Colonic mucosa (tissue), 4 donors: ENCODE measurements around the gene ZBTB17. TPM values are rescaled to one million over a fixed set of nuclear protein-coding genes. Genes with fewer than 3 reads are reported as not detected.

Experiments
- DNase-seq: peaks from one replicate; pipeline ENCODE4 v3.0.0-alpha.2; 2020
- H3K27ac ChIP-seq: fragments of 200-600 bp; one replicate; pipeline ENCODE4 v1.8.0; 2021
- H3K27me3 ChIP-seq: fragments of 200-600 bp; one replicate; pipeline ENCODE4 v1.8.0; 2021
- H3K36me3 ChIP-seq: fragments of 200-600 bp; one replicate; pipeline ENCODE4 v1.8.0; 2021
- H3K4me1 ChIP-seq: fragments of 200-600 bp; one replicate; pipeline ENCODE4 v1.8.0; 2021; ENCODE audit warnings: mild to moderate bottlenecking
- H3K4me3 ChIP-seq: fragments of 200-600 bp; one replicate; pipeline ENCODE4 v1.8.0; 2021
- H3K9ac ChIP-seq, 2 donors: one replicate each; pipeline ENCODE4 v1.7.0; 2013; ENCODE audit warnings: control low read depth in 2 of 2, low read depth in 2 of 2, low read length in 2 of 2
- H3K9me3 ChIP-seq: fragments of 200-600 bp; one replicate; pipeline ENCODE4 v1.8.0; 2021
- intact Hi-C: fragments of 100-400 bp; cut with DNase I; formaldehyde crosslinking; loops from one replicate; pipeline ENCODE4 v1.14.1; 2022
- total RNA-seq, 2 donors: library from RNA; stranded (reverse); fragmentation: NEBNext Ultra II Directional in 1 of 2; extraction: Animal tissue kit (Norgen Biotek cat#: 25700) in 1 of 2; gene quantifications; one replicate each; pipeline ENCODE4 v1.2.1, GENCODE V29; 2021
- TF ChIP-seq, protein P1 (sequence below): fragments of 200-600 bp; IDR thresholded peaks from one replicate; pipeline ENCODE4 v1.8.0; 2022; ENCODE audit warnings: antibody characterized with exemption, mild to moderate bottlenecking
- donor health status: healthy.
- donor health status: DM: no; HTN: no; CAD: no.
- donor health status: DM: no; HTN: no; CAD: no.

The ZBTB17 gene
- total RNA-seq, 2 donors from 2014 or later, result 24.9 to 36.3 TPM

DNA sequence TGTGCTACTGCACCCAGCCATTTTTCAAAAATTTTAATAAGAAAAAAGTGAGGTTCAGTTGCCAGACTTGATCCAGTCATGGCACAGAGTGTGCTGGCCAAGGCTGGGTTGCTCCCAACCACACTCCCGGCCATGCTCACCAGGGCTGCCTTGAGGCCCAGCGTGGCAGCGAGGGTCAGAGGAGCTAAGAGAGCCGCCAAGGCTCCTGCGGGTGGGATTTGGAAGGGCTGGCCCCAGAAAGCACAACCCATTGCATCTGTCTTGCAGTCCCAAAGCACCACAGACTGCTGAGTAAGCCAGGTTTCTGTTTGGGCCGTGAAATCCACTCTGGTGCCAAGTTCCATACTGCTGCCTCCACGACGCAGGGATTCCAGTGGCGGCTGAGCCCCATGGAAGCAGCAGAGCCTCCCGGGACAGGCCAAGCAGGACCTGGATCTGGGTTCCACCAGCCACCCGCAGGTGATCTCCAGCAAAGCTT, 22.6 kb downstream of the ZBTB17 start:
- Histone ChIP-seq H3K4me1 (peaks cover 7% of the 10 kb centered on the region), H3K27me3 (no peaks in the 10 kb centered on the region), H3K36me3 (no peaks in the 10 kb centered on the region), H3K4me3 (no peak overlapping the region), H3K9me3 (no peaks in the 10 kb centered on the region), H3K27ac (no peak overlapping the region), H3K9ac (no peak overlapping the region)
- intact Hi-C loops, result no loop called here
- DNase-seq, result no peak
- TF ChIP-seq, protein P1, sequence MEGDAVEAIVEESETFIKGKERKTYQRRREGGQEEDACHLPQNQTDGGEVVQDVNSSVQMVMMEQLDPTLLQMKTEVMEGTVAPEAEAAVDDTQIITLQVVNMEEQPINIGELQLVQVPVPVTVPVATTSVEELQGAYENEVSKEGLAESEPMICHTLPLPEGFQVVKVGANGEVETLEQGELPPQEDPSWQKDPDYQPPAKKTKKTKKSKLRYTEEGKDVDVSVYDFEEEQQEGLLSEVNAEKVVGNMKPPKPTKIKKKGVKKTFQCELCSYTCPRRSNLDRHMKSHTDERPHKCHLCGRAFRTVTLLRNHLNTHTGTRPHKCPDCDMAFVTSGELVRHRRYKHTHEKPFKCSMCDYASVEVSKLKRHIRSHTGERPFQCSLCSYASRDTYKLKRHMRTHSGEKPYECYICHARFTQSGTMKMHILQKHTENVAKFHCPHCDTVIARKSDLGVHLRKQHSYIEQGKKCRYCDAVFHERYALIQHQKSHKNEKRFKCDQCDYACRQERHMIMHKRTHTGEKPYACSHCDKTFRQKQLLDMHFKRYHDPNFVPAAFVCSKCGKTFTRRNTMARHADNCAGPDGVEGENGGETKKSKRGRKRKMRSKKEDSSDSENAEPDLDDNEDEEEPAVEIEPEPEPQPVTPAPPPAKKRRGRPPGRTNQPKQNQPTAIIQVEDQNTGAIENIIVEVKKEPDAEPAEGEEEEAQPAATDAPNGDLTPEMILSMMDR, result no peak

DNA sequence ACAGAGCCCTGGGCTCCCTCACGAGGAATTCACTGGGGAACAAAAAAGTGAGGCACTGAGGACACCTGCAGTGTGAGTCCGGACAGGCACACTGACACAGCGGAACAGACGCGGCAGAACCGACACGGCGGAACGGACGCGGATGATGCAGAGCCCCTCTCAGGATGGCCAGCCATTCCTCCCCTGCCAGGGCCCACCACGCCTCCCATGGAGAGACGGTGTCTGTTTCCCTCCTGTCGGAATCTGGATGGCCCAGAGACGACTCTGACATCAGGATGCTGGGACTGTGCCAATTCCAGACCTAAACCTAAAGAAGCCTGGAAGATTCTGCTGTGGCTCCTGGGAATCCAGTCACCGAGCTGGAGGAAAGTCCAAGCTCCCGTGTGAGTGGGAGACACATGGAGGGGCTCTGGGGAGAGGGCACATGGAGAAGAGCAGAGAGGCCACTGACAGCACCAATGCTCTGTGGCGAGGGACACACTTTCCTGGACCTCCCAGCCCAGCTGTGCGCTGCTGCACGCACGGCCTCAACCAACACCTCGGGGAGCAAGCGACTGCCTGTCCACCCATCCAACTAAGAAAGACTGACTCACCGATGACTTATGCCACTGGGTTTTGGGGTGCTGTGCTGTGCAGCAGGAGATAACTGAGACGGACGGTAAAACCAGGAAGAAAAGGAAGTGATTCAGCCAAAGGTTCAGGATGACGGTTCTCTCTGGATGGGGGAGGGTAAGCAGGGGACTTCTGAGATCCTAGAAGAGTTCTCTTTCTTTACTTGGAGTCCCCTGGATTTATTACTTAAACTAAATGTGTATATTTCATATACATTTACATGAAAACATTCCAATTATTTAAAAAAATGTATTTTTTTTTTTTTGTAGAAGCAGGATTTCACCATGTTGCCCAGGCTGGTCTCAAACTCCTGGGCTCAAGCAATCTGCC, 23.3 kb downstream of the ZBTB17 start:
- no peak for DNase-seq
- Histone ChIP-seq H3K9me3 (no peaks in the 10 kb centered on the region), H3K9ac (no peak overlapping the region), H3K4me3 (no peak overlapping the region), H3K27ac (no peak overlapping the region), H3K27me3 (no peaks in the 10 kb centered on the region), H3K4me1 (peaks cover 7% of the 10 kb centered on the region), H3K36me3 (no peaks in the 10 kb centered on the region)
- intact Hi-C loops, result no loop called here
- TF ChIP-seq, protein P1, result no peak

DNA sequence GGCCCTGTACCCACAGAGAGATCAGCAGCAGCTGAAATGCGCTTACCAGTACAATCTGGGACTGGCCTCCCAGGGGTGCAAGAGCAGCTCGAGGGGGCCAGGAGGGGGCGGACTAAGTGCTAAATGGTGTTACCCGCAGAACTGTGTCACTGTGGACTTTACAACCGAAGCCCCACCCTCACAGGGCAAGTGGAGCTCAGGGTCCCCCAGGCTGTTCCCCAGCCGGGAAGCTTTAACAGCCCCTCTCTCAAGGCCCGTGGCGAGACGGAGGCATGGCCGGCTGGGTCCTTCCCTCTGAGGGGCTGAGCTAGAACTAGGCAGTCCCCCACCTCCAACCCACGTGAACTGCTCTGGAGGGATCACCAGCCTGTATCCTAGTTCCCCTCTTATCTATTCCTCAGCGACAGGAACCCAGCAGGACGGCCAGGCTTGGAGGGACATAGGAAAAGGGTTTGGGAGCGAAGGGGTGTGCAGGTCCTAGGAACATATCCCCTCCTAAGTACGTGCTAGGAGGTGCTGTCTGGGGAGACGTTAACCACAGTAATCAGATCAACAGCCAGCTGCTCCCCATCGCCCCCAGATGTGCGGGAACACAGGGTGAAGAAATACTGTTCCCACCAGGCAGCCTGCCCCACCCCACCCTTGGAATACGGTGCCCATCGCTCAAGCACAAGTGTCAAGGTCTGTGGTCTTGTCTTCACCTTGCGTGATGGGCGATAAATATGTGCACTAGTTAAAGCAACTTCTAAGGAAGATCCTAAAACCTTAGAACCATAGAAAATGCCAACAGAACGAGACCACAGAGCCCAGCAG, 24.4 kb downstream of the ZBTB17 start:
- Histone ChIP-seq H3K27ac (no peak overlapping the region), H3K27me3 (no peaks in the 10 kb centered on the region), H3K4me3 (no peak overlapping the region), H3K4me1 (peaks cover 7% of the 10 kb centered on the region), H3K36me3 (no peaks in the 10 kb centered on the region), H3K9me3 (no peaks in the 10 kb centered on the region), H3K9ac (no peak overlapping the region)
- no peak for DNase-seq
- intact Hi-C loops, result no loop called here
- TF ChIP-seq, protein P1, result no peak

DNA sequence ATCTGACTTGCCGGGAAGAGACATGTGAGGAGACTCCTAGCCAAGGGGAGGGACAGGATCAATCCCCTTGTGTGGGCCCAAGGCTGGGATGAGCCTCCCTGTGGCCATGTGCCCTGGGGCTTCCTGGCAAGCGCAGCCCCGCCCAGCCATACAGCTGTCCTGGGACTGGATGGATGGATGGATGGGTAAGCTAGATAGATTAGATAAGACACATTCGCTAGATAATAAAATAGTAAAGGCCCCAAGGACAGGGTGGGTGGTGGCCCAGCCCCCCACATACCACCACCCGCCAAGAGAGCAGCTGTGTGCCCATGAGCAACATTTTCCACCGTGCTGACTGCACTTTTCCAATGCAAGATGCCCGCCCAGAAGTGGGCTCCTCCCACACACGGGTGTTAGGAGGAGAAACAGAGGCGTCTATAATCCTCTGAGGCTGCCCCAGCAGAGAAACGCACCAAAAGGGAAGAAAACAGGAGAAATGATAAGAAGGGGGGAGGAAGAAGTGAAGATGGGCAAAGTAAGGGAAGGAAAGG, 25.1 kb downstream of the ZBTB17 start:
- intact Hi-C loops, result no loop called here
- TF ChIP-seq, protein P1, result no peak
- Histone ChIP-seq H3K4me1 (peaks cover 7% of the 10 kb centered on the region), H3K27ac (peak overlapping the region; percentile 69), H3K4me3 (no peak overlapping the region), H3K9me3 (no peaks in the 10 kb centered on the region), H3K36me3 (no peaks in the 10 kb centered on the region), H3K9ac (no peak overlapping the region), H3K27me3 (no peaks in the 10 kb centered on the region)
- no peak for DNase-seq

DNA sequence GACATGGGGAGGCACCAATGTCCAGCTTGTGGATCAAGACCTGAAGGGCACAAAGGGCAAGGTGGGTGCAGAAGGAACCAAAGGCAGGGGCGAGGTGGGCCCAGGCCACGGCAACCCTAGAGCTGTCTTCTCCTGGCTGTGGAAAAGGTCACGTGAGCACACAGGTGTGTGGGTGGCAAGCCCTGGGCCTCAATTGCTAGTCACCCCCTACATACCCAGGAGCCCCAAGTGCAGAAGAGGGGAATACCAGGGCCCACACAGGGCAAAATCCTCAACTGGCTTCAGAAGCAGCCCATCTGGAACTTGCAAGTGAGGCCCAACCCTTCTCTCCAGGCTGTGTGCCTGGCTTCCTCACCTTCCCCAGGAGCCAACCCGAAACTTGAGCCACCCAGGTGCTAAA, 25.6 kb downstream of the ZBTB17 start:
- no peak for DNase-seq
- Histone ChIP-seq H3K4me3 (no peak overlapping the region), H3K27me3 (no peaks in the 10 kb centered on the region), H3K27ac (peak overlapping the region; percentile 69), H3K4me1 (peaks cover 7% of the 10 kb centered on the region), H3K9ac (peak overlapping the region; percentile 29 to 48), H3K36me3 (peaks cover 5% of the 10 kb centered on the region), H3K9me3 (no peaks in the 10 kb centered on the region)
- TF ChIP-seq, protein P1, result no peak
- intact Hi-C loops, result no loop called here
